MV-4-11 (cell line): ENCODE measurements around the gene SERPINA3.

ENCODE experiments used
- DNase-seq: peaks from one replicate; lab custom pipeline; 2025; lab: John Stamatoyannopoulos, UW

SERPINA3 gene

DNA sequence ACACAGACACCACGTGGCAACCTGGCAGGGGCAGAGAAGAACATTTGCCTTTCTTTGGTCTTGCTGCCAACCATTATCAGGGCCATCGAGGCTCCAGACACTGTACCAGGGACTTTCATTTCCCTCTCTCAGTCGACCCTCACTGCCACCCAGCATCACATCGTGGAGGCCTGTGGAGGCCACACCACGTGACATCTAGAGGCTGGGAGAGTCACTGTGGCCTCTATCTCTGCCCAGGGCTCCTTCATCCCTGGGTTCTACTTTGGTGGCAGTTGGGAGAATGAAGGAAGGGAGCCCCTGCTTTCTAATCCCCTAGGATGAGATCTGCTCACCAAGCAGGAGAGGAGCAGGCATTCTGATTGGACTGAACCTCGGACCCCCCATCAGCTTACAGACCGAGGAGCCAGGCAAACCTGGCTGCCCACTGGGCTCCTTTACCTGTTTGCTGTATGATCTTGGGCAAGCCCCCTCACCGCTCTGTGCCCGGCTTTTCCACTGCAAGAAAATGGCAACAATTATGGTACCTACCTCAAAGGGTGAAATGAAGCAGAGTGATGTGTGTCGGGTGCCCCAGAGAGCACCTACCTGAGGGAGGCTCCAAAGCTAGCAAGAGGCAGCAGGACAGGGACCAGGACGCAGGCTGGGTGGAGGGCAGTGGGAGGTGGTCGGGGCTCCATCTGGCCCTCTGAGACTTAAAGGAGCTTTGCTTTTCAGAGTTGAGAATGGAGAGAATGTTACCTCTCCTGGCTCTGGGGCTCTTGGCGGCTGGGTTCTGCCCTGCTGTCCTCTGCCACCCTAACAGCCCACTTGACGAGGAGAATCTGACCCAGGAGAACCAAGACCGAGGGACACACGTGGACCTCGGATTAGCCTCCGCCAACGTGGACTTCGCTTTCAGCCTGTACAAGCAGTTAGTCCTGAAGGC is 1.8 kb downstream of the SERPINA3 start:
- no peak for DNase-seq

DNA sequence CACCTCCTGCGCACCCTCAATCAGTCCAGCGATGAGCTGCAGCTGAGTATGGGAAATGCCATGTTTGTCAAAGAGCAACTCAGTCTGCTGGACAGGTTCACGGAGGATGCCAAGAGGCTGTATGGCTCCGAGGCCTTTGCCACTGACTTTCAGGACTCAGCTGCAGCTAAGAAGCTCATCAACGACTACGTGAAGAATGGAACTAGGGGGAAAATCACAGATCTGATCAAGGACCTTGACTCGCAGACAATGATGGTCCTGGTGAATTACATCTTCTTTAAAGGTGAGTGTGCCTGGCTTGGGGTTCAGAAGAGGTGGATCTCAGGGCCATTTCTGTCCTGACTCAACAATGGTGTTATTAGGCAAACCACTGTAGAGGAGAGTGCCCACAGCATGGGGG is 2.6 kb downstream of the SERPINA3 start:
- no peak for DNase-seq

DNA sequence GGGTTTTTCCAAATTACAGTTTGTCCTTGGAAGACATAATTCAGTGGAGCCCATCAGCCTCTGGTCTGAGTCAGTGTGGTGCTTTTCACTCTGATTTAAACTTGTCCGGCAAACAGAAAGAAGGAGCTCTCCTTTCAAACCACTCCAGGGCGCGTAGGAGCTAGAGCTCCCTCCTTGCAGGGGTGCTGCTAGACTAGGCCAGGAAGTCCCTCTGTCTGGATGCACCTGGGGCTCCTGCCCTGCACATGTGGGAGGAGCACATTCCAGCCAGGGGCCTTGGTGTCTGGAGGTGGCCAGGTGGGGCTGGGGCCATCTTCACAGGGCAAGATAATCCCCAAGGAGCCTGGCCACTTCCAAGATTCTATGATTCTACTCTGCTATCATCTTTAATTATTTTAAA is 3.1 kb downstream of the SERPINA3 start:
- DNase-seq, result no peak

DNA sequence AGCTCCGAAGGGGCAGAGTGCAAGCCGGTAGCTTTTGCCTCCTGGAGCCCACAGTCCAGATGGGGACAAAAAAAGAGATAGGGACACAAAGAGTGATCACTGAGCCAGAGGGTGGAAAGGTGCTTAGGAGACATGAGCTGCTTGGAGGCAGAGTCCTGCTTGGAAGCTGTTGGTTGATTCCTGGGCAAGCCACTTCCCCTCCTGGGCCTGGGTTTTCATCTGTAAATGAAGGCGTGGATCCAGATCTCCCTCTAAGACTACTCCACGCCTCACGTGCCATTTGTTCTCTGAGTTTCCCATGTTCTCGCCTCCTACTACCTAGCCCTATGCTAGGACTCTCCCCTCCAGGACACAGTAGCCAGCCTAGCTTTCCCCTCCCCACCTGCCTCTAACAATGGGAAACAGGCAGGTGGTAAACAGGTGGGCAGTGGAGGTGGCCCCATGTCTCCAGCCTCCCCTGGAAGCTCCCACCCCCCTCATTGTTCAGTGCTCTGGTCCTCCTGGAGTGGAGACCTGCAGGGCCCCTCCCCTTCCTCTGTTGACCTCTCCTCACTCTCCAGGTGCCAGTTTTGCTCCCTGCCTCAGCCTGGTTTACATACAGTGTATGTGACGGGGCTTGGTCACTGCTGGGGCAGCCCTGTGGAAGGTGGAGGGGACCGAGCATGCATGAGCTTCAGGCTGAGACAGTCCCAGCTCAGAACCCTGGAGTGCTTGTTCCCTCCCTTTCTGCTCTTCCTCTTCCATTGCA is 3.8 kb downstream of the SERPINA3 start:
- DNase-seq, result no peak

- DNase-seq, result no peak
Observed at GRCh38 chr14:94617366-94617941, 5.3 kb downstream of the SERPINA3 start.

DNA sequence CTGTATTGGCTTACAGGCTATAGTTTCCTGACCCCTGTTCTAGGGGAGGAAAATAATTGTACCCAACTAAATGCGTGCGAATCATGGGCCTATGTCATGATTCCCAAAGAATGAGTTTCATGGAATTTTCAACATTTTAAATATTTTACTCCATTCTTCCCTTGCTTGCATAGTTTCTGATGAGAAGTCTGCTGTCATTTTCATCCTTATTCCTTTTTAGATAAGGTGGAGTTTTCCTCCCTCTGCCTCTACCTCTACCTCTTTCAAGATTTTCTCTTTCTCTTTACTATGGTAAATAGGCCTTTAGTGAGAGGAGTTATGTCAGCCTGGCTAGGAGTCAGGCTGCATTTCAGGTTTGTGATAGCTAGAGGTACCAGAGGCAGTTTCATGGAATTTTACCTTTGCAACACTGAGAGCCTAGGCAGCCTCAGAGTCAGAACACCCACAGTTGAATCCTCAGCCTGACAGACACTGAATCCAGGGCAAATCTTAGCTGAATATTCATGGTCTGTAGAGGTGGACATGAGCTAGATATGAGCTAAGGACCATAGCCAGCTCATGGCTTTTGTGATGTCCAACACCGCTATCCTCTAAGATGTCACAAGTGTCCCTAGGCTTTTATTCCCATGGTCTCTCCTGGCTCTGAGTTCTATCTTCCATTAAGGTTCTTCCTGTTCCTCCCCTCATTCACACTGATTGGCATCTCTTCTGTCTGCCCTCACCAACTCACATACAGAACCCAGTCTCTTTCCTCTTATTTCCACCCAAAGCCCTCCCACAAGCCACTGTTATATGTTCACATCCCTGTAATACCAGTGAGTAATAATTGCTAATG is 6.0 kb downstream of the SERPINA3 start:
- no peak for DNase-seq

DNA sequence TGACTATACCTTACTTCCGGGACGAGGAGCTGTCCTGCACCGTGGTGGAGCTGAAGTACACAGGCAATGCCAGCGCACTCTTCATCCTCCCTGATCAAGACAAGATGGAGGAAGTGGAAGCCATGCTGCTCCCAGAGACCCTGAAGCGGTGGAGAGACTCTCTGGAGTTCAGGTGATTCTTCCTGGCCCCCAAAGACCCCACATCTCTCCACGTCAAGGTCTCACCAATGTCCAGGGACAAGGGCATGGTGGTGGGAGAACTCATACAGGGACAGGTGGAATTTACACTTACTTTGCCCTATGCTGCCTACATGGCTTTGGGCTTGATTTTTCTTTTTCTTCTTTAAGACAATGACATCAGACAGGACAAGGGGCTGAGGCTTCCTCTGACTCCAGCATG is 7.1 kb downstream of the SERPINA3 start:
- DNase-seq, result no peak

- DNase-seq, result no peak
Observed at GRCh38 chr14:94620597-94620996, 8.4 kb downstream of the SERPINA3 start.

DNA sequence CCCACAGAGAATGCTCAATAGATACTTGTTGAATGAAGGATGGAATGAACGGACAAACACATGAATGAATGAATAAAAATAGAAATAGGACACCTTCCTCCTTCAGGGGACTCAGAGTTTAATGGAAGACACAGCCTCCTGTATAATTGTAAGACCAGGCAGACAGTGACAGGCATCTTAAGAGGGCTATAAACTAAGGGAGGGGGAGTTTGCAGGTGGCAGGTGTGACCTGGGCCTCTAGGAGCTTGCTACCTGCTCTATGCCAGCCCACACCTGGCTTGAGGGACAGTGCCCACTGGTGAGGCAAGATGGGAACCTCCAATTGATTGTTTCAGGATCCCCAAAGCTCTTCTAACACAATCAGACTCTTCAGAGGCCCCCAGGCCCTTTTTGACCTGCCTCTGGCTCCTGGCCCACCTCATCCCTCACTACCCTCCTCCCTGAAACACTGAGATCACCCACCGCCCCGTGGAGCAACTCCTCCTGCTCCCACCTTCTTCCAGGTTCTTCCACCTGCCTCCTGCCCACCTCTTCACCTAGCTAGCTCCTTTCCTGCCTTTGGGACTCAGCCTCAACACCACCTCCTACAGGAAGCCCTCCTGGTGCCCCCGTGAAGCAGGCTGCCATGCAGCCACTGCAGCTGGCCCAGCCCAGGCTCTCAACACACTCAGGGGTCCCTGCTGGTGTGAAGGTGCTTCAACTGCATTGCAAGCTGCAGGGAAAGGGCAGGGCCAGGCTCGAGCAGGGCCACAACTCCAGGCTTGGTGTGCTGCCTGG is 9.4 kb downstream of the SERPINA3 start:
- DNase-seq, result no peak

- no peak for DNase-seq
Observed at GRCh38 chr14:94622653-94623421, 10.6 kb downstream of the SERPINA3 start.

DNA sequence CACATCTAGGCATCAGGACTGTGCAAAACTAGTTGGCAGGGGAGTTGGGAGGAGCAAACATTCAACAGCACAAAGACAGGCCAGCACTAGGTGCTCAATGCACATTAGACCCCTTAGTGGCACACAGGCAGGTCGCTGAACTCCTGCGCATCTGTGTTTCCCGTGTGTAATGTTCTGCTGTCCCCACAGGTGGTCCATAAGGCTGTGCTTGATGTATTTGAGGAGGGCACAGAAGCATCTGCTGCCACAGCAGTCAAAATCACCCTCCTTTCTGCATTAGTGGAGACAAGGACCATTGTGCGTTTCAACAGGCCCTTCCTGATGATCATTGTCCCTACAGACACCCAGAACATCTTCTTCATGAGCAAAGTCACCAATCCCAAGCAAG is 11.2 kb downstream of the SERPINA3 start:
- no peak for DNase-seq

DNA sequence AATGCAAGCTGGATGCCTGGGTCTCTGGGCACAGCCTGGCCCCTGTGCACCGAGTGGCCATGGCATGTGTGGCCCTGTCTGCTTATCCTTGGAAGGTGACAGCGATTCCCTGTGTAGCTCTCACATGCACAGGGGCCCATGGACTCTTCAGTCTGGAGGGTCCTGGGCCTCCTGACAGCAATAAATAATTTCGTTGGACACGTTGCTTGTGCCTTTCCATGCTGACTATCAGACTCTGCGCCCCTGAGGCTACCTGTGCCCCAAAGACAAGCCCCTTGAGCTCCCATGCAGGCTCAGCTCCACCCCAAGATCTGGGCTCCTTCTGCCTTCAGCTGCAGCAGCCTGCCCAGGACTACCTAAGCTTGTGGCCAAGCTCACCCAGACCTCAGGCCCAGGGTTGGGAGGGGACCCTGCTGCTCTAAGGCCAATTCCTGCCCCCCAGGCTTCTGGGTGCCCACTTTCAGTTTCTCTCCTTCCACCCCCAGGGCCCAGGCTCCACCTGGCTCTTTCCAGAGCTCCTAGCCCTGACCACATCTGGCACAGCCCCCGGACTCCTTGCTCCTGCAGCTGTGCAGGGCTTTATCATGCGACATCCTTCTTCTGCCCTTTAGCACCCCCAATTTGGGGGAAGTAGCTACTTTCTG is 11.8 kb downstream of the SERPINA3 start:
- DNase-seq, result no peak

DNA sequence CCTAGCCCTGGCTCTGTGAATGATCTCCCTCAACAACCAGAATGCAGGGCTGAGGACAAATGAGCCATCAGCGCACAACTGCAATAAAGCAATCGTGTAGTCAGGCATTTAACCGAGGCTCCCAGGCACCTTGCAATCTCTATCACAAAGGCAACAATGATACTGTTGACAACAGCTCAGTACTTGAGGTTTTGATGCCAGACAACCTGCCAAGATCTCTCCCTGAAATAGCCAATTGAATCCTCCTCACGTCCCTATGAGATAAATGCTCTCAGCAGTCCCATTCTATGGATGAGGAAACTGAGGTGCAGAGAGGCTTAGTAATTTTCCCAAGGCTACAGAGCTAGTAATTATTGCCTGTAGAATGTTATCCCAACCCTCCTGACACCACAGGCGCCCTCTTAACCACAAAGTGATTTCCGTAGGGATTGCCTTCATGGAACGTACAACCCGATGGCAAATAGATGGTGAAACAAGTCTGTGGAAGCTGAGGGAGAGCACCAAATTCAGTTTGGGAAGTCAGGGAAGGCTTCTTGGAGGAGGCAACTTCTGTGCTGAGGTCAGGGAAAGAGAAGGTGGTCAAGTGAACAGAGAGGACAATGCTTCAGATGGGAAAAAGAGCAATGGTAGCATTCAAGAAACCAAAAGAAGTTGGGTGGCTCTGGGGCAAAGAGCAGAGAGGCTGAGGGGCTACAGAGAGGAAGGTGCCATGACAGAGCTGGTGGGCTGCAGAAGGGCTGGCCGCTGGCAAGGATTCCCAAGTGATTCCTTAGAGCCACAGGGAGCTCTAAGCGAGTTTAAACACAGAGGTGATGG is 12.6 kb downstream of the SERPINA3 start:
- DNase-seq, result no peak

DNA sequence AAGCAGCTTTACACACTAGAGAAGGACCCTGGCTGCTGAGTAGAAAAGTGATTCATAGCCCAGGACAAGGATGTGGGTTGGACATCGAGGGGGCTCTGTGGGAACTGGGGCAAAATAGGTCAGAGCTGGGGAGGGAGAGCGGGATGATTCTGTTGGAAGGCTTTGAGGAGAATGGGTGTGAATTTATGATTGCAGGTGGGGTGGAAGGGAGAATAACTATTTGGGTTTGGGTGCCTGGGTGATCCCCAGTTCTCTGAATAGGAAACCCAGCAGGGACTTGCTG is 13.1 kb downstream of the SERPINA3 start:
- DNase-seq, result no peak

GRCh38 chr14:94628578-94628977 is 16.4 kb downstream of the SERPINA3 start:
- DNase-seq, result no peak

DNA sequence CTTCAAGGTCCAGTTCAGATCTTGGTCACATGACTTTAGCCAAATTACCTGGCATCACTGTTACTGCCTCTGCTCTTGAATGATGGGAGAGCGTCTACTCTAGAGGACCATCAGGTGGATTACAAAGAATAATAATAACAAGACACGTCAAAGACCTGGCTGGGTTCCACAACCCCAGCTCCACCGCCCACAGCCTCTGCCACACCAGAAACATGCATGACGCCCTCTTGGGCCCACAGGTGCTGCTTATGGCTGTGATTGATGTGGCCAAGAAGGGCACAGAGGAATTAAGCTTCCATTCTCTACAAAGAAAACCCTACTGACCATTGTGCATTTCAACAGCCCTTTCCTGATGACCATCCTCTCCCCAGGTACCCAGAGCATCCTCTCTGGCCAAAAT is 18.2 kb downstream of the SERPINA3 start:
- no peak for DNase-seq

DNA sequence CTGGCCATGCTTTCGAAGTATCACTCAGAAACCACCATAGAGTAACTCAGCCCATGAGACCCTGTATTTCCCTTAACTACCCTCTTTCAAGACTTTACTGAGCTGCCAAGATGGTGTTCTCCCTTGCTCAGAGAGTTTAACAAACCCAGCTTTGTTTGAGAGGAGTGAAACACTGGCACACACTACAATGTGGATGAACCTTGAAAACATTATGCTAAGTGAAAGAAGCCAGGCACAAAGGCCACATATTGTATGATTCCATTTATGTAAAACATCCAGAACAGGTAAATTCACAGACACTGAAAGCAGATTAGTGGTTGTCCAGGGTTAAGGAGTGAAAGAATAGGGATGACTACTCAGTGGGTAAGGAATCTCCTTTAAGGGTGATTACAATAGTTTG is 18.9 kb downstream of the SERPINA3 start:
- DNase-seq, result no peak

GRCh38 chr14:94631536-94632304 is 19.5 kb downstream of the SERPINA3 start:
- no peak for DNase-seq

DNA sequence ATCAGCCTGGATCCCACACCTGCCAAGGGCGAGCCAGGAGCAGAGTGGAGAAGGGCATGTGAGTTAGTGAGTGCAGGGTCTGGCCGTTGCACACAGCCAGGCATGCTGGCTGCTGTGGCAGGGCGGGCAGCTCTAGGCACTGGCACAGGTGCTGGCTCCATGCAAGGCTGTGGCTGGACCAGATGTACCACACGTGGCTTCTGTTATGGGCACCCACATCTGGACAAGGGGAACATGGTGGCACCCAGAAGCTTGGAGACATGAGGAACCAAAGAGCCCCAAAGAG is 20.1 kb downstream of the SERPINA3 start:
- no peak for DNase-seq
